Measurements from ENCODE around the gene ERCC4. TPM values are rescaled to one million over a fixed set of nuclear protein-coding genes. Genes with fewer than 3 reads are reported as not detected.
"Not testable (repeated sequence)": the region's sequence is repeated elsewhere in the genome, so short reads cannot be mapped to it uniquely, and the experiment has no call there.

Gene ERCC4
- 10 to 100 TPM; 11.5 to 13.9 TPM for total RNA-seq

DNA sequence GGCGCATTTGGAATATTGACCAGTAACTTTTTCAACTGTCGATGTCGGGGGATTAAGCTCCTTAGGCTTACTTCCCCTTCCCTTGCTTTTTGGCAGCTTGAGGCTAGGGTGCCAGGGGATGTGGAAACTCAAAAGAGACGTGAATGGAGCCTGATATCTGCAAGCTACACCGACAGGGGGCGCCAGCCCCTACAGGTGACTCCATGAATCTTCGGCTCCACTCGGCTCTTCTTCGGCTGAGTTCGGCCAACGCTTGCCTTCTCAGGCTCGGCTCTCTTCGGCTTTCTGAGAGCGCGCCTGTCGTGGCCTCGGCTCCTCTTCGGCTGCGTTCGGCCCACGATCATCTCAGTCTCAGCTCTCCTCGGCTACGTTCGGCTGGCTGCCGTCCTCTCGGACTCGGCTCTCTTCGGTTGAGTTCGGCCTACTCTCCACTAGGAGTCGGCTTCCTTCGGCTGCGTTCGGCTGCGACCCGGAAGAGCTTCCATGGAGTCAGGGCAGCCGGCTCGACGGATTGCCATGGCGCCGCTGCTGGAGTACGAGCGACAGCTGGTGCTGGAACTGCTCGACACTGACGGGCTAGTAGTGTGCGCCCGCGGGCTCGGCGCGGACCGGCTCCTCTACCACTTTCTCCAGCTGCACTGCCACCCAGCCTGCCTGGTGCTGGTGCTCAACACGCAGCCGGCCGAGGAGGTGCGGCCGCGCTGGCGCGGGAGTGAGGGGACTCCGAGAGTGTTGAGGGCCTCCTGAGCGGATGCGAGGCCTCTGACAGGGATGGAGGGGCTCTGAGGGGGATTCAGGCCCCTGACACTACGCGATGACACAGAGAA is at the start of gene ERCC4:
Gene ERCC4 (plus strand): TSS at position 472 of the 827 bp plus-strand sequence. CDS start 12 bp downstream, at position 484.
- ATAC-seq (peak; percentile 99), DNase-seq (peak; percentile 99)
- intact Hi-C loops (cut with DNase I, micrococcal nuclease): loop anchor here (1.0 to 10.0 kb wide), 9 partner anchors 54 to 712 kb away; partner anchors contain the start of genes BFAR (in 2 of the 2), MRTFB (in 2 of the 2) and PARN (in 1 of the 2)
- peaks cover 7% of the 10 kb centered on the region for H3K36me3 Mint-ChIP-seq (ENCODE audit: low read depth)
- CTCF ChIA-PET: interaction anchor here (0.6 to 3.2 kb wide), 51 partner anchors 9 to 1168 kb away, joined by 3 to 20 read pairs (median 4); partner anchors contain the start of gene PARN
- no peaks in the 10 kb centered on the region for H3K9me3 Mint-ChIP-seq (ENCODE audit: low read depth)
- peak within 1 kb of the TSS; percentile 94 for H3K4me3 Mint-ChIP-seq
- POLR2A ChIA-PET: interaction anchor here (0.6 to 1.3 kb wide), 2 partner anchors 275 to 366 kb away, joined by 6 to 7 read pairs; no protein-coding TSS in a partner anchor
- H3K27ac Mint-ChIP-seq: peak within 1 kb of the TSS; percentile 84
- H3K4me1 Mint-ChIP-seq: peaks cover 19% of the 10 kb centered on the region
- no peaks in the 10 kb centered on the region for H3K27me3 Mint-ChIP-seq

DNA sequence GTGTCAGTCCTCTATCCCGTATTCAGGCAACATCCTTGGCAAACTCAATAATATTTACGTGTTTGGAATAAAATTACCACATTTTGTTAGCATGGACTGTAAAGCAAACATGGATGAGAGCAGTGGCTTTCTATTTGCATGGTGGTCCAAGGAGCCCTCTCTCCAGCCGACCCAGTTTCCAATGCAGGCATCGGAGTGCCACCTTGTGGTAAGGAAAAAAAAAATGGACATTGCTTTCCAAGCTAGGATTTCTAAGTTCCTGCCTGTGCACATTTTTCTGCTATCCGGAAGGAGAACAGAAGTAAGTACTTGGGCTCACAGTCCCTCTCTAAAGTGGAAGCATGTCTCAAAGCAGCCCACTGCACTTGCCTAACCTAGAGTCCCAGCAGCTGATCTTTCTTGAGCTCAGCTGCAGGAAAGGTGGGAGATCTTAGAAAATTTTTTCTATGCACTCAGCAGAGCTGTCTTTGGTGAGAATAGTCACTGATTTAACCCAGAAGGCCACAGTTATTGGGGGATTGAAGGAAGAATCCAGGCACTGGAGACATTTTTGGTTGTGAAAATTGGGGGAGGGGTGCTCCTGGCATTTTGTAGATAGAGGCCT is 46.0 kb upstream of the ERCC4 start:
- H3K27ac Mint-ChIP-seq: no peak overlapping the region
- DNase-seq (no peak), ATAC-seq (no peak)
- H3K27me3 Mint-ChIP-seq: peaks cover 9% of the 10 kb centered on the region
- H3K36me3 Mint-ChIP-seq (ENCODE audit: low read depth): no peaks in the 10 kb centered on the region
- intact Hi-C loops (cut with DNase I, micrococcal nuclease): no loop called here
- no peaks in the 10 kb centered on the region for H3K4me1 Mint-ChIP-seq
- CTCF ChIA-PET: interaction anchor here (0.6 kb wide), 1 partner anchor 426 kb away, joined by 3 read pairs; no protein-coding TSS in a partner anchor
- no peak overlapping the region for H3K4me3 Mint-ChIP-seq
- POLR2A ChIA-PET: no interaction called here
- H3K9me3 Mint-ChIP-seq (ENCODE audit: low read depth): no peaks in the 10 kb centered on the region

DNA sequence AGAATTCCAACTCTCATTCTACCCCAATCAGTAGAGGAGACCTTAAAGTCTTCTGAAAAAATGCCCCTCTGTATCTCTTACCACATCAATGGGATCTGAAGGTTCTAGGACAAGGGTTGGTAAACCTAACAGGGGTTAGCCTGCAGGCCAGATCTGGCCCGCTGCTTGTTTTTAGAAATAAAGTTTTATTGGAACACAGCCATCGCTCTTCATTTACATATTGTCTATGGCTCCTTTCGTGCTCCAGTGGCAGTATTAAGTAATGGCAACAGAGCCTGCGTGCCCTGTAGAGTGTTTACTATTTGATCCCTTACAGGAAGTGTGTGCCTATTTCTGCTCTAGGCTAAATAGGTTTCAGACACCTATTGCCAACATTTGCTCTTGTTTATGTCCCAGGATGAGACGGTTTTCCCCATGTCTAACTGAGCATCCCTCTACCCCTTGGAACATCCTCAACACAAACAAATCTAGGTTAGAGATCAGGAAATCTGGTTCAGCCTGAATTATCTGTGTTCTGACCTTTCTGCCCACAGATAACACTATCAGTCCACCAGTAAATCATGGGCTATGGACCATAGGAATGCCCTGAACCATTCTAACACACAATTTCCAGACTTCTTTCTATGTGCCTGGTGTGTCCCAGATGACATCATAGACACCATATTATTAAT is 44.2 kb upstream of the ERCC4 start:
- intact Hi-C loops (cut with DNase I, micrococcal nuclease): no loop called here
- no peak for DNase-seq
- ATAC-seq: no peak
- Mint-ChIP-seq H3K36me3 (ENCODE audit: low read depth) (no peaks in the 10 kb centered on the region), H3K9me3 (ENCODE audit: low read depth) (no peaks in the 10 kb centered on the region), H3K4me1 (no peaks in the 10 kb centered on the region), H3K4me3 (no peak overlapping the region), H3K27ac (no peak overlapping the region), H3K27me3 (peaks cover 5% of the 10 kb centered on the region)
- CTCF ChIA-PET: no interaction called here
- POLR2A ChIA-PET: no interaction called here

GRCh38 chr16:13883276-13883675 is 36.7 kb upstream of the ERCC4 start:
- no peaks in the 10 kb centered on the region for H3K36me3 Mint-ChIP-seq (ENCODE audit: low read depth)
- no peak for ATAC-seq

GRCh38 chr16:13883881-13884280 is 36.1 kb upstream of the ERCC4 start:
- Mint-ChIP-seq H3K4me1 (no peaks in the 10 kb centered on the region), H3K27ac (no peak overlapping the region), H3K36me3 (ENCODE audit: low read depth) (no peaks in the 10 kb centered on the region), H3K4me3 (no peak overlapping the region), H3K27me3 (peaks cover 10% of the 10 kb centered on the region), H3K9me3 (ENCODE audit: low read depth) (peaks cover 4% of the 10 kb centered on the region)
- ChIA-PET CTCF (interaction anchor here (0.6 kb wide), 1 partner anchor 20 kb away, joined by 3 read pairs; no protein-coding TSS in a partner anchor), POLR2A (no interaction called here)
- DNase-seq (no peak), ATAC-seq (no peak)
- intact Hi-C loops (cut with DNase I, micrococcal nuclease): no loop called here

More at GRCh38 chr16:13883276-13883675, 36.7 kb upstream of the ERCC4 start:
- DNase-seq: no peak
- CTCF ChIA-PET: interaction anchor here (0.6 kb wide), 1 partner anchor 20 kb away, joined by 3 read pairs; no protein-coding TSS in a partner anchor
- H3K27me3 Mint-ChIP-seq: peaks cover 10% of the 10 kb centered on the region
- H3K4me1 Mint-ChIP-seq: no peaks in the 10 kb centered on the region
- POLR2A ChIA-PET: interaction anchor here (0.7 kb wide), 1 partner anchor 801 kb away, joined by 3 read pairs; no protein-coding TSS in a partner anchor
- intact Hi-C loops (cut with DNase I, micrococcal nuclease): no loop called here
- H3K27ac Mint-ChIP-seq: no peak overlapping the region
- H3K9me3 Mint-ChIP-seq (ENCODE audit: low read depth): peaks cover under 1% of the 10 kb centered on the region
- H3K4me3 Mint-ChIP-seq: no peak overlapping the region

- DNase-seq (no peak), ATAC-seq (no peak)
- CTCF ChIA-PET: interaction anchor here (0.5 to 1.4 kb wide), 2 partner anchors 16 to 1647 kb away, joined by 3 to 6 read pairs; no protein-coding TSS in a partner anchor
- Mint-ChIP-seq H3K9me3 (ENCODE audit: low read depth) (peaks cover 4% of the 10 kb centered on the region), H3K27ac (no peak overlapping the region), H3K27me3 (peaks cover 10% of the 10 kb centered on the region), H3K4me3 (no peak overlapping the region), H3K36me3 (ENCODE audit: low read depth) (no peaks in the 10 kb centered on the region), H3K4me1 (no peaks in the 10 kb centered on the region)
- intact Hi-C loops (cut with DNase I, micrococcal nuclease): no loop called here
- POLR2A ChIA-PET: no interaction called here
Observed at GRCh38 chr16:13885700-13886099, 34.3 kb upstream of the ERCC4 start.

DNA sequence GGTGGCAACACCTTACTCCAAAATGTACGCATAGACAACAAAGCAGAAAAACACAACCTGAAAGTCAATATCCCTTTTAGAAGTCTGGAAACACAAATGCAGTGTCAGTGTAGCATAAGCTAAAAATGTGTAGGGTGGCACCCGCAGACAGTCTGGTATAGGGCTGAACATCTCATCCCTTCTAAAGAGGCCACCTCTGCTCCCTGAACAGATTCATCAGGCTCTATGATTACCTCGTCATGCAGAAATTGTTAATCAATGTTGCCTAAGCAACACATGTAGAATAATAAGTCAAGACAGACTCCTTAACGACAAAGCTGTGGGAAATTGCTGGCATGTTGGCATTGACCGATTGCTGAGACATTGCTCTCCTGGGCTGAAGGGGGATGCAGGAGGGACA is 33.3 kb upstream of the ERCC4 start:
- Mint-ChIP-seq H3K36me3 (ENCODE audit: low read depth) (no peaks in the 10 kb centered on the region), H3K4me3 (no peak overlapping the region), H3K27me3 (peaks cover 10% of the 10 kb centered on the region), H3K9me3 (ENCODE audit: low read depth) (peaks cover 4% of the 10 kb centered on the region), H3K27ac (no peak overlapping the region), H3K4me1 (no peaks in the 10 kb centered on the region)
- intact Hi-C loops (cut with DNase I, micrococcal nuclease): no loop called here
- DNase-seq (no peak), ATAC-seq (no peak)
- ChIA-PET CTCF (interaction anchor here (0.5 to 1.4 kb wide), 2 partner anchors 15 to 221 kb away, joined by 3 to 6 read pairs; no protein-coding TSS in a partner anchor), POLR2A (no interaction called here)

DNA sequence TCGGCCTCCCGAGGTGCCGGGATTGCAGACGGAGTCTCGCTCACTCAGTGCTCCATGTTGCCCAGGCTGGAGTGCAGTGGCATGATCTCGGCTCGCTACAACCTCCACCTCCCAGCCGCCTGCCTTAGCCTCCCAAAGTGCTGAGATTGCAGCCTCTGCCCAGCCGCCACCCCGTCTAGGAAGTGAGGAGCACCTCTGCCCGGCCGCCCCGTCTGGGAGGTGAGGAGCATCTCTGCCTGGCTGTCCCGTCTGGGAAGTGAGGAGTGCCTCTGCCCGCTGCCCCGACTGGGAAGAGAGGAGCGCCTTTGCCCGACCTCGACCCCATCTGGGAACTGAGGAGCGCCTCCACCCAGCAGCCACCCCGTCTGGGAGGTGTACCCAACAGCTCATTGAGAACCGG is 30.6 kb upstream of the ERCC4 start:
- H3K27ac Mint-ChIP-seq; H3K9me3 Mint-ChIP-seq (ENCODE audit: low read depth); H3K4me1 Mint-ChIP-seq; CTCF ChIA-PET; POLR2A ChIA-PET; intact Hi-C loops (cut with DNase I, micrococcal nuclease); H3K36me3 Mint-ChIP-seq (ENCODE audit: low read depth); ATAC-seq; H3K4me3 Mint-ChIP-seq; DNase-seq: not testable (repeated sequence)
- H3K27me3 Mint-ChIP-seq: peaks cover 10% of the 10 kb centered on the region

DNA sequence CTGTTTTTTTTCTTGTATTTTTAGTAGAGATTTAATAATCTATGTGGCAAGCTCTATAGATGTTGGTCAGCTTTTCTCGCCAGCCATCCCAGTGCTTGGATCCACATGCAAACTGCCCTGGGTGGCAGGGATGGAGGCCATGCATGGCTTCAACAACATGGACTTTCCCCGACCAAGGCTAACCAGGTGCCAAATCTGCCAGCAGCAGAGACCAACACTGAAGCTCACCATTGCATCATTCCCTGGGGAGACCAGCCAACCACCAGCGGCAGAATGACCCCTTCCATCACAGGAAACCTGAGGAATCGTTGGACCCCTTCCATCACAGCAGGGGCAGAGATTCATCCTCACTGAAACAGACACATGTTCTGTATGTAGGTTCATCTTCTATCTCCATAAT is 27.7 kb upstream of the ERCC4 start:
- POLR2A ChIA-PET: no interaction called here
- Mint-ChIP-seq H3K27me3 (peaks cover 2% of the 10 kb centered on the region), H3K4me3 (no peak overlapping the region)

GRCh38 chr16:13895516-13895915 is 24.4 kb upstream of the ERCC4 start:
- no peaks in the 10 kb centered on the region for H3K36me3 Mint-ChIP-seq (ENCODE audit: low read depth)
- no peak overlapping the region for H3K27ac Mint-ChIP-seq
- peaks cover 6% of the 10 kb centered on the region for H3K27me3 Mint-ChIP-seq
- DNase-seq (no peak), ATAC-seq (no peak)
- intact Hi-C loops (cut with DNase I, micrococcal nuclease): no loop called here
- H3K9me3 Mint-ChIP-seq (ENCODE audit: low read depth): no peaks in the 10 kb centered on the region
- no peak overlapping the region for H3K4me3 Mint-ChIP-seq
- ChIA-PET CTCF (no interaction called here), POLR2A (no interaction called here)
- H3K4me1 Mint-ChIP-seq: no peaks in the 10 kb centered on the region

More for the DNA sequence above, 27.7 kb upstream of the ERCC4 start:
- ATAC-seq (no peak), DNase-seq (no peak)
- intact Hi-C loops (cut with DNase I, micrococcal nuclease): no loop called here
- CTCF ChIA-PET: no interaction called here
- H3K36me3 Mint-ChIP-seq (ENCODE audit: low read depth): no peaks in the 10 kb centered on the region
- H3K27ac Mint-ChIP-seq: no peak overlapping the region
- peaks cover 4% of the 10 kb centered on the region for H3K9me3 Mint-ChIP-seq (ENCODE audit: low read depth)
- no peaks in the 10 kb centered on the region for H3K4me1 Mint-ChIP-seq

DNA sequence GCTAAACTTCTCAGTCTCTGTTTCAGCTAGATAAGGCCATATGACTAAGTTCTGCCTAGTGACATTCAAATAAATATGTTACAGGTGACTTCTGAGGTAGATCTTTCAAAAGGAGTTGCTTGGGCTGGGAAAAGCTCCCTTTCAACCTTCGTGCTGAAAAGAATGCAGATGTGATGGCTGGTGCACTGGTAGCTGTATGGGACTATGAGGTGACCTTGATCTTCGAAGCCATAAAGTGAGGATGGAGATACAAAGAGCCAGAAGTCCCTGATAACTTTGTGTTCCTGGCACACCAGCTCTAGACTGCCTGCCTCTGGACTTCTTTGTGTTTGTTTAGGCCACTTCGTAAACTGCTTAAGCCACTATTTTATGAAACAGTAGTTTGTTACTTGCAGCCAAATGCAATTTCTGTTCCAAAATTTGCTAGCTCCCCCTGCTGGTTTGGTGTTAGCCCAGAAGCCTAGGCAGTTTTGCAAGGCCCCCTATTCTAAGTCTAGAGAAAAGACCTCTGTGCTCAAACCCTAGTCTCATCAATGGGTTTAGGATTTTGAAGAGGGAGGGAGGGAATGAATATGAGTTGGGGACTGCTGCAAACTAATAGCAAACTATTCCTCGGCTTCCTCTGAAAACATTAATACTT is 23.3 kb upstream of the ERCC4 start:
- Mint-ChIP-seq H3K4me1 (no peaks in the 10 kb centered on the region), H3K36me3 (ENCODE audit: low read depth) (no peaks in the 10 kb centered on the region), H3K27ac (no peak overlapping the region), H3K9me3 (ENCODE audit: low read depth) (peaks cover 2% of the 10 kb centered on the region), H3K27me3 (peaks cover 6% of the 10 kb centered on the region), H3K4me3 (no peak overlapping the region)
- no peak for ATAC-seq
- CTCF ChIA-PET: interaction anchor here (0.6 to 1.4 kb wide), 3 partner anchors 10 to 718 kb away, joined by 3 to 6 read pairs (median 3); partner anchors contain the start of gene ERCC4
- peak; percentile 6 for DNase-seq
- intact Hi-C loops (cut with DNase I, micrococcal nuclease): no loop called here
- POLR2A ChIA-PET: no interaction called here

Data from activated CD4-positive, alpha-beta T cell treated with anti-CD3 and anti-CD28 coated beads for 36 hours (primary cell).